VCaP (cell line): Measurements from ENCODE around the gene NAA50.

Experiments used
- H3K27ac ChIP-seq: fragments of 450-650 bp; 2 replicates; pipeline ENCODE4 v1.5.1; 2017
- TF ChIP-seq, protein P1 (sequence below): fragments of 450-650 bp; conservative IDR thresholded peaks from 2 replicates; pipeline ENCODE4 v1.5.1; 2017; ENCODE audit warnings: mild to moderate bottlenecking, moderate library complexity

The NAA50 gene

DNA sequence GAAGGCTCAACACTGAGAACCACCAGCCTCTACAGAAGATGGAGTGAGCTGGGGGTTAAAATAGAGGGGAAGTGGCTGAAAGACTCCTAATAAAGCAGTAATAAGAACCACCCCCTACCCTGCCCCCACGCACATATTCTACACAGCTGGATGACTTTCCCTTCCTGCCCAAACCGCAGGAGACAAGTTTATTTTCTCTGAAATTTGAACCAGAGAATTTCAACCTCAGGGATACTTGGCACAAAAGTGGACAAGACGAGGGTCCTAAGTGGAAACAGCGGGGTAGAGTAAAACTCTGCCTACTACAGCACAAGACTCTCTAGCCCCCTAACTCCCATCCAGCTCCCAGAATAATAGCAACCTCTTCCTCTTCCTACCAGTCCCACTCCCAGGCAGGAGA lies 78.0 kb downstream of the NAA50 start:
- H3K27ac ChIP-seq: peak overlapping the region; percentile 94
- TF ChIP-seq, protein P1, sequence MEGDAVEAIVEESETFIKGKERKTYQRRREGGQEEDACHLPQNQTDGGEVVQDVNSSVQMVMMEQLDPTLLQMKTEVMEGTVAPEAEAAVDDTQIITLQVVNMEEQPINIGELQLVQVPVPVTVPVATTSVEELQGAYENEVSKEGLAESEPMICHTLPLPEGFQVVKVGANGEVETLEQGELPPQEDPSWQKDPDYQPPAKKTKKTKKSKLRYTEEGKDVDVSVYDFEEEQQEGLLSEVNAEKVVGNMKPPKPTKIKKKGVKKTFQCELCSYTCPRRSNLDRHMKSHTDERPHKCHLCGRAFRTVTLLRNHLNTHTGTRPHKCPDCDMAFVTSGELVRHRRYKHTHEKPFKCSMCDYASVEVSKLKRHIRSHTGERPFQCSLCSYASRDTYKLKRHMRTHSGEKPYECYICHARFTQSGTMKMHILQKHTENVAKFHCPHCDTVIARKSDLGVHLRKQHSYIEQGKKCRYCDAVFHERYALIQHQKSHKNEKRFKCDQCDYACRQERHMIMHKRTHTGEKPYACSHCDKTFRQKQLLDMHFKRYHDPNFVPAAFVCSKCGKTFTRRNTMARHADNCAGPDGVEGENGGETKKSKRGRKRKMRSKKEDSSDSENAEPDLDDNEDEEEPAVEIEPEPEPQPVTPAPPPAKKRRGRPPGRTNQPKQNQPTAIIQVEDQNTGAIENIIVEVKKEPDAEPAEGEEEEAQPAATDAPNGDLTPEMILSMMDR: no peak
